Neural progenitor cell (in vitro differentiated cells): Measurements from ENCODE around the gene TRMT44. TPM values are rescaled to one million over a fixed set of nuclear protein-coding genes. Genes with fewer than 3 reads are reported as not detected.
"Not testable (repeated sequence)": the region's sequence is repeated elsewhere in the genome, so short reads cannot be mapped to it uniquely, and the experiment has no call there.

ENCODE experiments used
- DNase-seq: peaks from one replicate; pipeline ENCODE4 v3.0.0-alpha.2; 2016; ENCODE audit warnings: low spot score
- H2AFZ ChIP-seq: fragments of 200-600 bp; sonication (generic); replicated peaks from 2 replicates; pipeline ENCODE4 v1.6.1; 2016; ENCODE audit warnings: antibody characterized with exemption
- H3F3A ChIP-seq: fragments of 200-600 bp; sonication (generic); 2 replicates; pipeline ENCODE4 v1.6.1; 2016; ENCODE audit warnings: antibody characterized with exemption, low read depth
- H3K27ac ChIP-seq: fragments of 200-600 bp; sonication (generic); 2 replicates; pipeline ENCODE4 v1.5.1; 2016; ENCODE audit warnings: mild to moderate bottlenecking
- H3K27me3 ChIP-seq: fragments of 200-600 bp; sonication (generic); 2 replicates; pipeline ENCODE4 v1.6.1; 2016; ENCODE audit warnings: mild to moderate bottlenecking, moderate library complexity
- H3K36me3 ChIP-seq: fragments of 200-600 bp; sonication (generic); 2 replicates; pipeline ENCODE4 v1.5.1; 2016
- H3K4me1 ChIP-seq: fragments of 200-600 bp; sonication (generic); 2 replicates; pipeline ENCODE4 v1.6.1; 2016; ENCODE audit warnings: mixed run types
- H3K4me2 ChIP-seq: fragments of 200-600 bp; sonication (generic); 2 replicates; pipeline ENCODE4 v1.6.1; 2016
- H3K4me3 ChIP-seq: fragments of 200-600 bp; sonication (generic); 2 replicates; pipeline ENCODE4 v1.5.1; 2016
- H3K79me2 ChIP-seq: fragments of 200-600 bp; sonication (generic); 2 replicates; pipeline ENCODE4 v1.6.1; 2016; ENCODE audit warnings: low read depth
- H3K9ac ChIP-seq: fragments of 200-600 bp; sonication (generic); 2 replicates; pipeline ENCODE4 v1.6.1; 2016
- H3K9me3 ChIP-seq: fragments of 200-600 bp; sonication (generic); 2 replicates; pipeline ENCODE4 v1.5.1; 2016; ENCODE audit warnings: low read depth
- H4K20me1 ChIP-seq: fragments of 200-600 bp; sonication (generic); 2 replicates; pipeline ENCODE4 v1.6.1; 2016; ENCODE audit warnings: low read depth
- H3K27ac Mint-ChIP-seq: 3 replicates; pipeline ENCODE4 v1.8.0; 2021; ENCODE audit warnings: mixed read lengths
- H3K27me3 Mint-ChIP-seq: 2 replicates; pipeline ENCODE4 v1.8.0; 2022; ENCODE audit warnings: low read depth, mild to moderate bottlenecking, inconsistent platforms, moderate library complexity, mixed read lengths; ENCODE audit not compliant: insufficient read depth
- H3K36me3 Mint-ChIP-seq: 3 replicates; pipeline ENCODE4 v1.8.0; 2021; ENCODE audit warnings: mixed read lengths
- H3K4me1 Mint-ChIP-seq: 3 replicates; pipeline ENCODE4 v1.8.0; 2021; ENCODE audit warnings: mixed read lengths
- H3K4me3 Mint-ChIP-seq: 3 replicates; pipeline ENCODE4 v1.8.0; 2021; ENCODE audit warnings: mild to moderate bottlenecking, moderate library complexity, mixed read lengths
- H3K9me3 Mint-ChIP-seq: 3 replicates; pipeline ENCODE4 v1.8.0; 2020; ENCODE audit warnings: mixed read lengths
- EZH2 ChIP-seq: fragments of 200-600 bp; sonication (generic); IDR thresholded peaks from 2 replicates; pipeline ENCODE4 v1.6.1; 2017; ENCODE audit warnings: antibody characterized with exemption, mild to moderate bottlenecking, moderate library complexity
- EZH2phosphoT487 ChIP-seq: fragments of 200-600 bp; sonication (generic); IDR thresholded peaks from 2 replicates; pipeline ENCODE4 v1.6.1; 2017; ENCODE audit warnings: antibody characterized with exemption
- total RNA-seq: library from RNA; depleted of rRNA; stranded (reverse); fragments of >200 nt; gene quantifications from 2 replicates; pipeline ENCODE4 v1.2.3, GENCODE V29; 2015; ENCODE audit warnings: low replicate concordance
- TF ChIP-seq, protein P1 (sequence below): fragments of 200-600 bp; sonication (generic); IDR thresholded peaks from 2 replicates; pipeline ENCODE4 v1.5.1; 2017; ENCODE audit warnings: antibody characterized with exemption, mild to moderate bottlenecking

The TRMT44 gene
- total RNA-seq, 1 donor from 2014 or later: 19.9 TPM

DNA sequence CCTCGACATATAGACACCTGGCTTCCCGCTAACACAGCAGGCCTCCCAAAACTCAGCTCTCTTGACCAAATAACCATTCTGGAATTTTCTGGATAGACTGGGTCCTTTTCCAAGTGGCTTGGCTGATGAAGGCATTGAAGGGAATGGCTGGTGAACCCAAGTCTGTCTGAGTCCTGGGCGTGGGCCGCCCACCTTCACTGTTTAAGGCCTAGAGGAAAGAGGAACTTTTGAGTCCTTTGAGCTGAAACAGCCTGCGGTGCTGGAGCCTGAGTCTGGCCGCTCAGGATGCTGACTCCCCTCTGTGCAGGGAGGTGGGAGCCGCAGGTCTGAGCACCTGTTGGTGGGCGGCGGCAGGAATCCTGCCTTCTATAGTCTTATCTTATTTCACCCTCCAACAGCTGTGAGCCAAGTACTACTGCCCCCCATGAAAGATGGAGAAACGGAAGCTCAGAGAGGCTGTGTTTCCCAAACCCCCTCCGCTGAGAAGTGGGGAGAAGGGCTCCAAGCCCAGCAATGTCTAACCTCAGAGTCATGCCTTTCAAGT is 23.4 kb upstream of the TRMT44 start:
- Histone ChIP-seq H3K4me3 (no peak overlapping the region), H3K27ac (no peak overlapping the region), H3K4me2 (no peak overlapping the region), H3K79me2 (no peaks in the 10 kb centered on the region), H3K4me1 (no peaks in the 10 kb centered on the region), H4K20me1 (no peaks in the 10 kb centered on the region), H3F3A (no peaks in the 10 kb centered on the region), H3K27me3 (no peaks in the 10 kb centered on the region), H2AFZ (no peak overlapping the region), H3K9me3 (no peaks in the 10 kb centered on the region), H3K9ac (no peak overlapping the region), H3K36me3 (no peaks in the 10 kb centered on the region)
- no peak overlapping the region for H3K27ac Mint-ChIP-seq
- no peak overlapping the region for H3K4me3 Mint-ChIP-seq
- peaks cover 3% of the 10 kb centered on the region for H3K27me3 Mint-ChIP-seq
- no peaks in the 10 kb centered on the region for H3K9me3 Mint-ChIP-seq
- TF ChIP-seq, protein P1, sequence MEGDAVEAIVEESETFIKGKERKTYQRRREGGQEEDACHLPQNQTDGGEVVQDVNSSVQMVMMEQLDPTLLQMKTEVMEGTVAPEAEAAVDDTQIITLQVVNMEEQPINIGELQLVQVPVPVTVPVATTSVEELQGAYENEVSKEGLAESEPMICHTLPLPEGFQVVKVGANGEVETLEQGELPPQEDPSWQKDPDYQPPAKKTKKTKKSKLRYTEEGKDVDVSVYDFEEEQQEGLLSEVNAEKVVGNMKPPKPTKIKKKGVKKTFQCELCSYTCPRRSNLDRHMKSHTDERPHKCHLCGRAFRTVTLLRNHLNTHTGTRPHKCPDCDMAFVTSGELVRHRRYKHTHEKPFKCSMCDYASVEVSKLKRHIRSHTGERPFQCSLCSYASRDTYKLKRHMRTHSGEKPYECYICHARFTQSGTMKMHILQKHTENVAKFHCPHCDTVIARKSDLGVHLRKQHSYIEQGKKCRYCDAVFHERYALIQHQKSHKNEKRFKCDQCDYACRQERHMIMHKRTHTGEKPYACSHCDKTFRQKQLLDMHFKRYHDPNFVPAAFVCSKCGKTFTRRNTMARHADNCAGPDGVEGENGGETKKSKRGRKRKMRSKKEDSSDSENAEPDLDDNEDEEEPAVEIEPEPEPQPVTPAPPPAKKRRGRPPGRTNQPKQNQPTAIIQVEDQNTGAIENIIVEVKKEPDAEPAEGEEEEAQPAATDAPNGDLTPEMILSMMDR: no peak
- TF ChIP-seq EZH2 (no peak), EZH2phosphoT487 (no peak)
- H3K36me3 Mint-ChIP-seq: peaks cover 10% of the 10 kb centered on the region
- H3K4me1 Mint-ChIP-seq: no peaks in the 10 kb centered on the region
- DNase-seq: no peak

- Histone ChIP-seq H4K20me1 (no peaks in the 10 kb centered on the region), H3K9ac (no peak overlapping the region), H3K9me3 (no peaks in the 10 kb centered on the region), H3K4me3 (no peak overlapping the region), H3K79me2 (no peaks in the 10 kb centered on the region), H3K4me2 (no peak overlapping the region), H3K4me1 (no peaks in the 10 kb centered on the region), H3K27me3 (no peaks in the 10 kb centered on the region), H3F3A (no peaks in the 10 kb centered on the region), H3K36me3 (no peaks in the 10 kb centered on the region), H3K27ac (no peak overlapping the region), H2AFZ (no peak overlapping the region)
- H3K27ac Mint-ChIP-seq: no peak overlapping the region
- peaks cover 1% of the 10 kb centered on the region for H3K36me3 Mint-ChIP-seq
- H3K4me1 Mint-ChIP-seq: no peaks in the 10 kb centered on the region
- TF ChIP-seq, protein P1: no peak
- H3K9me3 Mint-ChIP-seq: no peaks in the 10 kb centered on the region
- H3K4me3 Mint-ChIP-seq: no peak overlapping the region
- peaks cover 3% of the 10 kb centered on the region for H3K27me3 Mint-ChIP-seq
- no peak for DNase-seq
These were observed 21.1 kb upstream of the TRMT44 start for GRCh38 chr4:8419222-8420041.

DNA sequence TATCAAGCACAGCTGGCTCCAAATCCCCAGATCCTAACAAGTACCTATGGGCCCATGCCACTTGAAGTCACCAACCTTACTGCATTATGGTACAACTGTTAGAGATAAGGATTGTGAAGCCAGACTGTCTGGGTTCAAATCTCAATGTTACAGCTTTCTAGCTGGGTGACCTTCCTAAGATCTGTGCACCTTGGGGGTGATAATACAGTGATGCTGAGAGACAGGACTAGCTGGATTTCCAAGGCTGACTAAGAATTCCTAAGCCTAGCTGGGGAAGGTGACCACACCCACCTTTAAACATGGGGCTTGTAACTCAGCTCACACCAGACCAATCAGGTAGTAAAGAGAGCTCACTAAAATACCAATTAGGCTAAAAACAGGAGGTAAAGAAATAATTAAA is 20.4 kb upstream of the TRMT44 start:
- H3K4me3 Mint-ChIP-seq, H3K27ac Mint-ChIP-seq, H3K27me3 ChIP-seq, H2AFZ ChIP-seq, H3K36me3 Mint-ChIP-seq, H3K27ac ChIP-seq, DNase-seq, H3K4me2 ChIP-seq, H4K20me1 ChIP-seq, H3K9me3 ChIP-seq, H3K27me3 Mint-ChIP-seq, H3K4me1 ChIP-seq, H3K79me2 ChIP-seq, H3K4me1 Mint-ChIP-seq, H3K36me3 ChIP-seq, H3K4me3 ChIP-seq, H3K9me3 Mint-ChIP-seq, H3F3A ChIP-seq, H3K9ac ChIP-seq: not testable (repeated sequence)

GRCh38 chr4:8422327-8422726 is 18.2 kb upstream of the TRMT44 start:
- Mint-ChIP-seq H3K36me3 (no peaks in the 10 kb centered on the region), H3K27ac (no peak overlapping the region), H3K4me3 (no peak overlapping the region), H3K9me3 (no peaks in the 10 kb centered on the region), H3K4me1 (peaks cover 5% of the 10 kb centered on the region), H3K27me3 (peaks cover 3% of the 10 kb centered on the region)
- Histone ChIP-seq H3K79me2 (no peaks in the 10 kb centered on the region), H3K9ac (no peak overlapping the region), H3K4me1 (no peaks in the 10 kb centered on the region), H3K4me2 (no peak overlapping the region), H3K4me3 (no peak overlapping the region), H3K36me3 (no peaks in the 10 kb centered on the region), H2AFZ (no peak overlapping the region), H3F3A (no peaks in the 10 kb centered on the region), H3K9me3 (no peaks in the 10 kb centered on the region), H4K20me1 (no peaks in the 10 kb centered on the region), H3K27ac (no peak overlapping the region), H3K27me3 (no peaks in the 10 kb centered on the region)
- no peak for DNase-seq
- TF ChIP-seq EZH2phosphoT487 (no peak), EZH2 (no peak)
- TF ChIP-seq, protein P1: no peak
